ENCODE results near the gene DTNB.
"Not testable (repeated sequence)": the region's sequence is repeated elsewhere in the genome, so short reads cannot be mapped to it uniquely, and the experiment has no call there.

The DTNB gene

GRCh38 chr2:25585189-25585588 is 88.2 kb downstream of the DTNB start:
- no peak for DNase-seq

DNA sequence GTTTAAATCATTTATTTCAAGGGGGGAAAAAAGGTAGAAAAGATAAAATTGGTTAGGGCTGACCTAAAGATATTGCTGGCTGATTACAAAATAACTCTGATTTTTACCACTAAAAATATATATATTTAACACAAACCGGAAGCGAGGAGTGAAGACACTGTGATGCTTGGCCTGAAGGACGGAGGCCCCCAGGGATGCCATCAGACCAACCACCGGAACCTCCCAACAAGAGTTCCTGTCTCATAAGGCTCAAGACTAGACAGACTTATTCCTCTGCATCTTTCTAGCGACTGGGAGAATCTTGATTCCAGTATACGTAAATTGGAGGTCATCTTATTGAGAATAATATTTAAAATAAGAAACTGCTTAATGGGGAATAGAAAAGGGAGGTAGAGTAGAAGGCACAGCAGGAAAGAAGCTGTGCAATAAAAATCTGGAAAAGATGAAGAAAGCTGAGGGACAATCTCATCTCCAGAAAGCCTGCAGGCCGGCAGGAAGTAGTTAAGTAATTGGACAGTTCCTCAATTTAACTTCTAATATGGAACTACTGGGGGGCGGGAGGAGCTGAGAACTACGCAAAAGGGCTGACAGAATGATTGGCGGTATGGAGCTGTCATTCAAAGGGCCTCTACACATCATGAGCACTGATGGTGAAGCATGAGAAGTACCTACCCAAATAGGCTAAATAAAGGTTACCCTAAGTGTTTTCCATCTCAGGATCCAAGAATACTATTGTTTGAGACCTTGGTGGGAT is 91.1 kb downstream of the DTNB start:
- DNase-seq = no peak

- no peak for DNase-seq
Measured at GRCh38 chr2:25576596-25576995, 96.8 kb downstream of the DTNB start.

DNA sequence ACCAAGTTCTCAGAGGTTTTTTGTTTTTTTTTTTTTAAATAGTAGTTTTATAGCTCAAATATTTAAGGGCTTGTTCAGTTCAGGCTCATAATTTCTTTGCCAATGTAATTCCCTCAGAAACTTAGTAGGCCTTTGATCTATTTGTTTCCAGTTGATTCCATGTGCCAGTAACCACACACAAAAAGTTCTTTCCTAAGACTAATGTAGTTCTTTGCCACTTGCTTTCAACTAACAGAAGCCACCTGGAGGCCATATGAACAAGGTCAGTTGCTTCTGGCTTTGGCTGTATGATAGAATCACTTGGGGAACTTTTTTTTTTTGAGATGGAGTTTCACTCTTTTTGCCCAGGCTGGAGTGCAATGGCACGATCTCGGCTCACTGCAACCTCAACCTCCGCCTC is 100.7 kb downstream of the DTNB start:
- DNase-seq = no peak

- no peak for DNase-seq
Measured at GRCh38 chr2:25570161-25570845, 103.1 kb downstream of the DTNB start.

GRCh38 chr2:25567406-25567805 is 106.0 kb downstream of the DTNB start:
- no peak for DNase-seq

- DNase-seq = no peak
Measured at GRCh38 chr2:25566694-25567093, 106.7 kb downstream of the DTNB start.

DNA sequence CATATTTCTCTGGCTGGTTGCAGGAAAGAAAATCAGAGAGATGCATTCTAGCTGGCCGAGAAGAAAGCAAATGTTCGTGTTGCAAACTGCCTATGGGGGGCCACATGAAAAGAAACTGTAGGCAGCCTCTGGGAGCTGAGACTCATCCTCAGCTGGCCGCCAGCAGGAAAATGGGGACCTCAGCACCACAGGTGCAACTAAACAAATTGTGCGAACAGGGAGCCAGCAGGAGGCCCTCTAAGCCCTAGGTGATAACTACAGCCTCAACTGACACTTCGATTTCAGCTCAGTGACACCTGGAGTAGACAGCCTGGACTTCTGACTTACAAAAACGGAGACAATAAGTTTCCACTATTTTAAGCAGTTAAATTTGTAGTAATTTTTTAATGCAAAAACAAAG is 107.3 kb downstream of the DTNB start:
- no peak for DNase-seq

- DNase-seq = no peak
Measured at GRCh38 chr2:25561136-25561850, 112.1 kb downstream of the DTNB start.

DNA sequence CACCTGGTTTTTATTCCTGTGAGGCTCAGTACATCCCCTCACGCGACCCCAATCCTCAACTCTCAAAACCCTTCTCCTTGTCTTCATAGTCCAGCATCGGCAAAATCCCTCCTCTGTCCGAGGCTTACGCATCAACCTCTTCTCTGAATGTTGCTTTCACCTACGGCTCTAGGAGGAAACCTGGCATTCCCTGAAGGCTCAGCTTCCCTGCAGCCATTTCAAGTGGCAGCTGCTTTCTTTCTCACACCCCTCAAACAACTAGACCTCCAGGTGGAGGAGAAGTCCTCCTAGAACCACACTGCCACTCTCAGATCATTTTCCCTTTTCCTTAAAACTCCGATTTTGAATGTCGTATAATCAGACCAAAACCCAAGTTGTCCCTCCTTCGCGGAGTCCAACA is 114.2 kb downstream of the DTNB start:
- no peak for DNase-seq

GRCh38 chr2:25558262-25558661 is 115.1 kb downstream of the DTNB start:
- peak; percentile 2 for DNase-seq

DNA sequence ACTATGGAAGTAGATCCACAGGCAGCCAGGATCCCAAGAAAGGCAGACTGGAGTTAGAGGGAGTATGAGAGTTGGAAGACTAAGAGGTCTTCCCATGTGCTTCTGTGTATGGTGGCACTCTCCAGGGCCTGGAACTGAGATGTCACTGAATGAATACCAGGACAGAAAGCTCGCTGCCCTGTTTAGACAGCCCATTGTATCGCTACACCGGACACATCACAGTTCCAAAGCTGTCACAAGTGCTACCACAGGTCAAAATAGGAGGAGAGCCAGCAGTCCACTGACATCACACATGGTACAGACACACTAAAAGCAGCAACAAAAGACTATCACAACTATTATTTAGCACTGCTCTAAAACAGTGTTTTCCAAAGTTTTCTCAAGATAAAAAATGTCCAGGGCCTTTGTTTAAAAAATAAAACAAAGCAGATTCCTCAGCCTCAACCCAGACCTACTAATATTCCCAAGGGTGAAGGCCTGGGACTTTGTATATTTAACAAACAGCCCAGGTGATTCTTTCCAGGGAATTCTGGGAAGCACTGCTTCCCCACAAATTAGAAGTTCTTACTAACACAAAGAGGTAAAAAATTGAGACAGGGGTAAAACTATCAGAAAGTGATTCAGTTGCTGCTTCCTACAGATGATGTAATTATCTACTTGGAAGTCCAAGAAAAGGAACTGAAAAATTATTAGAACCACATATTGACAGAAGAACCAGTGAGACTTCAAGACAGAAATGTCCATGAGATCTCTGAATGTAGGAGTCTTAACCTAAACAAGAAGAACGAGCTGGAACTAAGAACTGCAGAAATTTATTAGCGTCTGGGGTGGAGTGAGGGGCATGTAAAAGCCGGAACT is 116.0 kb downstream of the DTNB start:
- no peak for DNase-seq

- no peak for DNase-seq
Measured at GRCh38 chr2:25552318-25552717, 121.1 kb downstream of the DTNB start.

DNA sequence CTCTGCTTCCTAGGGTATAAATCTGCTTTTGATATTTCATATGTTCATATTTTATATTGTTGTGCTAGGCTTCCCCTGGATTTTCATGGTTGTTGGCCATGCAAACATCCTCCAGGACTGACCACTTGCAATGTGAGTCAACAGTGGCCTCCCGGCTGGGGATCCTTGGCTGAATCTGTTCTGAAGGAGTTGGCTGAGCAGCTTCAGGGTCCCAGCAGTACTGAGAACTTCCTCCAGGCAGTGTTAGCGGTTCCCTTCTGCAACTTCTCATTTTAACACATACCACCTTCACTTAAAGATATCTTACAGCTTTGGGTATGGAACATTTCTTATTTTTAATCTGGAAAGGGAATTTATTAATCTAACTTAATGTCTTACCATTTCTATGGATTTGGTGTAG is 122.1 kb downstream of the DTNB start:
- DNase-seq = no peak

GRCh38 chr2:25549571-25549970 is 123.8 kb downstream of the DTNB start:
- not testable (repeated sequence) for DNase-seq

GRCh38 chr2:25548601-25549000 is 124.8 kb downstream of the DTNB start:
- DNase-seq = no peak

GRCh38 chr2:25546852-25547251 is 126.5 kb downstream of the DTNB start:
- DNase-seq = no peak

DNA sequence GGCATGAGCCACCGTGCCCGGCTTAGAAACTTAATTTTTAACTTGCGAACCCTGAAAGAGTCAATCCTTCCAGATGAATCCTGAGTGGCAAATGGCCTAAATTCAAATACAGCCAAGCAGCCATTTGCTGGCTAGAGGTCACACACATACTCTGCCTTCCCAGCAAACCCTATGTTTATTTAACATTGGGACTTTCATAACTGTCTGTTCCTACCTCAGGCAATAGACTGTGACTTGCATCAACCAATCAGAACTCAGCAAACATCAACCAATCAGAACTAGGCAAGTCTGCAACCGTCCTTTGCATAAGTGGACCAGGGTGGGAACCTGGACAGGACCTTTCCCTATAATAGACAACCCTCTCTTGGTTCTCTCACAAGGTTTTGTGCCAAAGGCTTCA is 127.5 kb downstream of the DTNB start:
- no peak for DNase-seq

DNA sequence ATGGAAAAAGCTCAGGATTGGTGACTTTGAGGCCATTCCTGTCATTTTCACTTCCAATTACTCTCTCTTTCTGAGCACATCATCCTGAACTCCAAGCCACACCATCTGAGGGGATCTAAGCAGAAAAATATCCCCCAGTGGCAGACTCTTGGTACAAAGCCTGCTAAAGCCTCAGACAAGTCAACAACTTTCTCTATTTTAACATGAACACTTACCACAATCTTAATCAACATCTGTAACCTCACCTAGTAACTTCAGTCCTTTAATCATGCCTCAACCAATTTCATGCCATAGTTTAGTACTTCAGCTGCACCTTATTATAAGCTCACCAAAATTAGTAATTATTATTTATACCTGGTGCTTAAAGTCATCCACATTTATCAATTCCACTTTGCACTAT is 128.9 kb downstream of the DTNB start:
- DNase-seq = no peak

GRCh38 chr2:25543939-25544338 is 129.4 kb downstream of the DTNB start:
- DNase-seq = no peak

GRCh38 chr2:25541378-25541777 is 132.0 kb downstream of the DTNB start:
- DNase-seq = no peak

DNA sequence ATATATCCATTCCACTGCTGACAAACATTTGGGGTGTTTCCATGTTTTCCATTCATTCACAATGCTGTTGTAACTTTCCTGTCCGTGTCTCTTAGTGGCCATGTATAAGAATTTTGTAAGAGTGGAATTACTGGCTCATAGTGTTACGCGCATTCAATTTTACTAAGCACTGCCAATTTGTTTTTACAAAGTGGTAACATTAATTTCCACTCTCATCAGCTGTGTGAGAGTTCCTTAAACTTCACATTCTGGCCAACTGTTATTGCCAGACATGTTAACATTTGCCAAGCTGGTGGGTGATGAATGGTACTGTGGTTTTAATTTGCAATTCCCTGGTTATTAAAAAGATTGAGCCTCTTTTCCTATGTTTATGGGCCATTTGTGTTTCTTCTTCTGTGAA is 134.2 kb downstream of the DTNB start:
- no peak for DNase-seq

DNA sequence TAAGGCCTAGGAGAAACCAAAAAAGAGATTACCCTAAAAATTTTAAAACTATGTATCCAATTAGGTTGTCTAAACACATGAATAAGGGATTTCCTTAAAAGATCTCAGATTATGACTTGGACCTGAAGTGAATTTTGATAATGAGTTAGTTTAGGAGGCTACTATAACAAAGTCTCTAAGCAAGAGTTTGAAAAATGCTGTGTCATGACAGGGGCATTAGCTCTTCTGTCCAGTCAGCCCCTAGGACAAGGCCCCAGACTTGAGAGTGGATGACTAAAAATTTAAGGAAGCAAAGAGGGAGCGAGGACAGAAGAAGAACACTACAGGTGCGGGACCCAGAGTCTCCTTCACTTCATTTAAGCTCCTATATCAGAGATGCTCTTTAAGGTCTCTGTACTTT is 135.9 kb downstream of the DTNB start:
- no peak for DNase-seq
